Fibroblast of lung (primary cell): ENCODE data around the gene CFAP58.

Experiments used
- CTCF ChIP-seq, 2 donors: IDR thresholded peaks in 1 of 2; conservative IDR thresholded peaks in 1 of 2; 1 replicate in 1 of 2; 2 replicates in 1 of 2; pipeline ENCODE4 v1.5.1; 2011 to 2012; ENCODE audit warnings: low read length in 2 of 2, control low read depth in 1 of 2, inconsistent platforms in 1 of 2, low read depth in 1 of 2, mild to moderate bottlenecking in 1 of 2
- EZH2 ChIP-seq: IDR thresholded peaks from 2 replicates; pipeline ENCODE4 v1.5.1; 2012; ENCODE audit warnings: low read length, control low read depth, mild to moderate bottlenecking; ENCODE audit errors: missing control alignments

- TF ChIP-seq CTCF (conservative IDR thresholded peaks at IDR 0.05 in 1 of 2, IDR thresholded peaks at IDR 0.05 in 1 of 2; ENCODE audit: low read depth in 1 of 2, low read length in 2 of 2) (no peak), EZH2 (no peak)
Measured at GRCh38 chr10:104323760-104324201, 29.9 kb upstream of the CFAP58 start.
